ENCODE measurements around the gene SMARCD2. TPM values are rescaled to one million over a fixed set of nuclear protein-coding genes. Genes with fewer than 3 reads are reported as not detected.
"Not testable (repeated sequence)": the region's sequence is repeated elsewhere in the genome, so short reads cannot be mapped to it uniquely, and the experiment has no call there.

Gene SMARCD2
- total RNA-seq, 1 donor from 2014 or later = 98.5 TPM

- no peaks in the 10 kb centered on the region for H3K36me3 ChIP-seq (ENCODE audit: control insufficient read depth, insufficient read depth, low read length)
- TF ChIP-seq CTCF (IDR thresholded peaks at IDR 0.05; ENCODE audit: insufficient read depth, low read length, severe bottlenecking) = no peak
These were observed 38.2 kb upstream of the SMARCD2 start for GRCh38 chr17:63880706-63881105.

GRCh38 chr17:63878413-63878812, 35.9 kb upstream of the SMARCD2 start:
- H3K36me3 ChIP-seq (ENCODE audit: control insufficient read depth, insufficient read depth, low read length); FAIRE-seq; H3K4me3 ChIP-seq (ENCODE audit: low read depth, low read length); DNase-seq (ENCODE audit: low read depth); H3K27me3 ChIP-seq (ENCODE audit: control insufficient read depth, insufficient read depth, low read length): not testable (repeated sequence)

More at GRCh38 chr17:63880706-63881105, 38.2 kb upstream of the SMARCD2 start:
- H3K4me3 ChIP-seq (ENCODE audit: low read depth, low read length) = no peak overlapping the region
- H3K27me3 ChIP-seq (ENCODE audit: control insufficient read depth, insufficient read depth, low read length) = no peaks in the 10 kb centered on the region
- FAIRE-seq = no peak
- DNase-seq (ENCODE audit: low read depth) = no peak

GRCh38 chr17:63874693-63875092, 32.2 kb upstream of the SMARCD2 start:
- not testable (repeated sequence) for DNase-seq (ENCODE audit: low read depth); H3K36me3 ChIP-seq (ENCODE audit: control insufficient read depth, insufficient read depth, low read length); FAIRE-seq; H3K27me3 ChIP-seq (ENCODE audit: control insufficient read depth, insufficient read depth, low read length); H3K4me3 ChIP-seq (ENCODE audit: low read depth, low read length)

GRCh38 chr17:63874061-63874626, 31.7 kb upstream of the SMARCD2 start:
- H3K27me3 ChIP-seq (ENCODE audit: control insufficient read depth, insufficient read depth, low read length); FAIRE-seq; H3K4me3 ChIP-seq (ENCODE audit: low read depth, low read length); H3K36me3 ChIP-seq (ENCODE audit: control insufficient read depth, insufficient read depth, low read length); DNase-seq (ENCODE audit: low read depth): not testable (repeated sequence)

GRCh38 chr17:63873577-63873976, 31.1 kb upstream of the SMARCD2 start, which contains the start of gene CSH2:
CSH2 (minus strand) TSS chr17:63873677; CDS start chr17:63873614, 63 bp downstream.
- not testable (repeated sequence) for H3K27me3 ChIP-seq (ENCODE audit: control insufficient read depth, insufficient read depth, low read length); DNase-seq (ENCODE audit: low read depth); H3K4me3 ChIP-seq (ENCODE audit: low read depth, low read length); FAIRE-seq; H3K36me3 ChIP-seq (ENCODE audit: control insufficient read depth, insufficient read depth, low read length)

- not testable (repeated sequence) for H3K36me3 ChIP-seq (ENCODE audit: control insufficient read depth, insufficient read depth, low read length); FAIRE-seq; DNase-seq (ENCODE audit: low read depth); H3K27me3 ChIP-seq (ENCODE audit: control insufficient read depth, insufficient read depth, low read length); H3K4me3 ChIP-seq (ENCODE audit: low read depth, low read length)
These were observed 29.3 kb upstream of the SMARCD2 start for GRCh38 chr17:63871646-63872365.

- not testable (repeated sequence) for H3K4me3 ChIP-seq (ENCODE audit: low read depth, low read length); H3K27me3 ChIP-seq (ENCODE audit: control insufficient read depth, insufficient read depth, low read length); DNase-seq (ENCODE audit: low read depth); H3K36me3 ChIP-seq (ENCODE audit: control insufficient read depth, insufficient read depth, low read length); FAIRE-seq
These were observed 27.8 kb upstream of the SMARCD2 start for GRCh38 chr17:63870292-63870665.

- H3K27me3 ChIP-seq (ENCODE audit: control insufficient read depth, insufficient read depth, low read length); FAIRE-seq; H3K36me3 ChIP-seq (ENCODE audit: control insufficient read depth, insufficient read depth, low read length); H3K4me3 ChIP-seq (ENCODE audit: low read depth, low read length): not testable (repeated sequence)
- peak; percentile 63 for DNase-seq (ENCODE audit: low read depth)
These were observed 27.2 kb upstream of the SMARCD2 start for GRCh38 chr17:63869491-63870291.

- H3K36me3 ChIP-seq (ENCODE audit: control insufficient read depth, insufficient read depth, low read length); H3K27me3 ChIP-seq (ENCODE audit: control insufficient read depth, insufficient read depth, low read length); DNase-seq (ENCODE audit: low read depth); H3K4me3 ChIP-seq (ENCODE audit: low read depth, low read length); FAIRE-seq: not testable (repeated sequence)
These were observed 24.1 kb upstream of the SMARCD2 start for GRCh38 chr17:63866625-63867024.

All from bronchial epithelial cell (primary cell).